Fibroblast of the aortic adventitia (primary cell): ENCODE measurements around the gene SMG9. TPM values are rescaled to one million over a fixed set of nuclear protein-coding genes. Genes with fewer than 3 reads are reported as not detected.
A peak's percentile ranks its signal among the peaks of the same experiment; 100 is the strongest.

Experiments used
- DNase-seq: peaks from one replicate; pipeline ENCODE4 v3.0.0-alpha.2; 2010; ENCODE audit warnings: low read depth
- H3K4me3 ChIP-seq: 2 replicates; pipeline ENCODE4 v1.5.1; 2011; ENCODE audit warnings: low read depth, mild to moderate bottlenecking, control low read depth, low read length, moderate library complexity
- total RNA-seq: library from RNA; depleted of rRNA; stranded (reverse); fragments of >200 nt; gene quantifications from 2 replicates; pipeline ENCODE4 v1.2.3, GENCODE V29; 2012; ENCODE audit warnings: low replicate concordance
- TF ChIP-seq, protein P1 (sequence below): IDR thresholded peaks from 2 replicates; pipeline ENCODE4 v1.5.1; 2011; ENCODE audit warnings: mild to moderate bottlenecking, low read length, control low read depth, inconsistent platforms; ENCODE audit not compliant: insufficient read depth

SMG9 gene
- total RNA-seq, 1 donor: 25.0 TPM

- peak overlapping the region; percentile 9 for H3K4me3 ChIP-seq
- TF ChIP-seq, protein P1, sequence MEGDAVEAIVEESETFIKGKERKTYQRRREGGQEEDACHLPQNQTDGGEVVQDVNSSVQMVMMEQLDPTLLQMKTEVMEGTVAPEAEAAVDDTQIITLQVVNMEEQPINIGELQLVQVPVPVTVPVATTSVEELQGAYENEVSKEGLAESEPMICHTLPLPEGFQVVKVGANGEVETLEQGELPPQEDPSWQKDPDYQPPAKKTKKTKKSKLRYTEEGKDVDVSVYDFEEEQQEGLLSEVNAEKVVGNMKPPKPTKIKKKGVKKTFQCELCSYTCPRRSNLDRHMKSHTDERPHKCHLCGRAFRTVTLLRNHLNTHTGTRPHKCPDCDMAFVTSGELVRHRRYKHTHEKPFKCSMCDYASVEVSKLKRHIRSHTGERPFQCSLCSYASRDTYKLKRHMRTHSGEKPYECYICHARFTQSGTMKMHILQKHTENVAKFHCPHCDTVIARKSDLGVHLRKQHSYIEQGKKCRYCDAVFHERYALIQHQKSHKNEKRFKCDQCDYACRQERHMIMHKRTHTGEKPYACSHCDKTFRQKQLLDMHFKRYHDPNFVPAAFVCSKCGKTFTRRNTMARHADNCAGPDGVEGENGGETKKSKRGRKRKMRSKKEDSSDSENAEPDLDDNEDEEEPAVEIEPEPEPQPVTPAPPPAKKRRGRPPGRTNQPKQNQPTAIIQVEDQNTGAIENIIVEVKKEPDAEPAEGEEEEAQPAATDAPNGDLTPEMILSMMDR: peak; percentile 100
- peak; percentile 78 for DNase-seq
These were observed 30.4 kb upstream of the SMG9 start for GRCh38 chr19:43784981-43785808.

GRCh38 chr19:43784241-43784980 is 29.6 kb upstream of the SMG9 start:
- DNase-seq: peak; percentile 86
- no peak overlapping the region for H3K4me3 ChIP-seq
- TF ChIP-seq, protein P1: no peak

DNA sequence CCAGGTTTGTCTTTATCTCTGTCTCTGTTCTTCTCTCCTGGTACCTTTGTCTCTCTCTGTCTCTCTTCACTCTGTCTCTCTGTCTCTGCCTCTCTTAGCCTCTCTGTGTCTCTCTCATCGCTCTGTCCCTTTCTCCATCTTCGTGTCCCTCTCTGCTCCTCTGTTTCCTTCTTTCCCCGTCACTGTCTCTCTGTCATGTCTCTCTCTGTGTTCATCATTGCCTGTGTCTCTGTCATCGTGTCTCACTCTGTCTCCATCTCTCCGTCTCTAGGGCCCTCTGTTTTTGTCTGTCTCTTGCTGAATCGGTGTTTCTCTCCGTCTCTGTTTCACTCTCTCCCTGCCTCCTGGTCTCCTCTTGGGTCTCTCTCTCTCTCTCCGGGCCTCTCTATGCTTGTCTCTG is 28.9 kb upstream of the SMG9 start:
- no peak for DNase-seq
- TF ChIP-seq, protein P1: no peak

DNA sequence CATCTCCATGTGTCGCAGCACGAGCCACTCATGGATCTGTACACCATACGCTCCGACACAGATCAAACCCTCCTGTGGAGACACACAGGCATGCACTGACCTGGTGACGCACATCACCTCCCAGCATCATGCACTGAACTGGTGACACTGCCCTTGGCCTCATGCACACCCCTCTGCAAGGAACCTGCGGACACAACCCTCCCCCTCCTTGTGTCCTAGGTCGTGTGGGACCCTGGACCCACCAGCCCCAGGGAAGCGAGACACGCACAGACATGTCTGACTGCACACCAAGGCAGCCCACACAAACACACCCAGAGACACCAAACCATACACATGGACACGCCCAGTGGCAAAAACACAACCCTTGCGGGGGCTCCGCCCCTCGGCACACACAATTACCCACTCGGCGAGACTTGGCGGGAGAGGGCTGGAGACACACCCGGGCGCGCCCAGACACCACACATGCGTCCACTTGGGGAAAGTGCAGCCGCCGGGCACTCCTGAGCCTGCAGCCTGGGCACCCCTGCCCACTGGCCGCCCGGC is 28.0 kb upstream of the SMG9 start:
- H3K4me3 ChIP-seq: no peak overlapping the region
- no peak for DNase-seq
- TF ChIP-seq, protein P1: no peak

More for the DNA sequence above, 28.9 kb upstream of the SMG9 start:
- no peak overlapping the region for H3K4me3 ChIP-seq

DNA sequence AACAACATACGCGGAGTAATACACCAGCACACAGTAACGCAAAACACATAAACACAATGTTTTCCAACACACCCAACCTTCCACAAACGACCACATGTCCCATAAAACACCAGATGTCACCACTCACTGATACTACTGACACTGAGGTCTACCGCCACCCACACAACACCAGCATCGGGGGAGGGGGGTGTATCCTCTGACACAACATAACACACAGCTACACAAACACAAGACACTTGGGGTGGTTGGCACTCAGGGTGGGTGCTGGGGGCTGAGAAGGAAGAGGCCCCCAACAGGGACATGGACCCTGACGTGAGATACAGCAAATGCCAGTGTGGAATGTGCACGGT is 27.5 kb upstream of the SMG9 start:
- TF ChIP-seq, protein P1: no peak
- no peak for DNase-seq
- H3K4me3 ChIP-seq: no peak overlapping the region

DNA sequence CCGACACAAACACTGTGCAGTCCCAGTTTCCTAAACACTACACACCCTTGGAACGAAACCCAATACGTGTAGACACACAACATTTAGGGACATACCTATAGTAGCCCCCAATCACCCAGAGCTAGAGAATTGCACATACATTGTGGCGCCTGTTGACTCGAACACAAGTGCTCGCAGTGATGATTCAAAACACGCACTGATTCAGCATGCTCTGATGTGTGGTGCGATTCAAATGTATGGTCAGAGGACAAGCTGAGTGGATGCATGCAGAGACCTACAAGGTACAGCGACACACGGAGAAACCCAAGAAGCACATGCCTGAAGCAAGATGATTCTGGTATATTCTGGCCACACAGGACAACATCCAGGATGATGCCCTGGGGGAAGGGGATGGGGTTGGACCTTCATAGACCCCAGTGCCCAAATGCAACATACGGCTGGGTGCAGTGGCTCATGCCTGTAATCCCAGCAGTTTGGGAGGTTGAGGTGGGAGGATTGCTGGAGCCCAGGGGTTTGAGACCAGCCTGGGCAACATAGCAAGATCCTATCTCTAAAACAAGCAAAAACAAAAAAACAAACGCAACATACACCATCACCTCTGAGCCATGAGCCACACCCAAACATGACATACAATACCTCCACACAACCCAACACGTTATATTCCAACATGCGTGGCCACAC is 27.0 kb upstream of the SMG9 start:
- no peak for DNase-seq
- no peak overlapping the region for H3K4me3 ChIP-seq
- TF ChIP-seq, protein P1: no peak
